IPS-11a (cell line): Measurements from ENCODE around the gene ZNF593OS.

ENCODE experiments used
- H3K4me3 ChIP-seq: one replicate; pipeline ENCODE4 v1.5.1; 2013; ENCODE audit warnings: low read depth, low read length, control low read depth

ZNF593OS gene

GRCh38 chr1:26127235-26128163, 44.1 kb downstream of the ZNF593OS start:
- no peak overlapping the region for H3K4me3 ChIP-seq

- H3K4me3 ChIP-seq: no peak overlapping the region
These were observed 45.1 kb downstream of the ZNF593OS start for GRCh38 chr1:26126321-26127084.

- H3K4me3 ChIP-seq: no peak overlapping the region
These were observed 45.7 kb downstream of the ZNF593OS start for GRCh38 chr1:26125946-26126320.

- H3K4me3 ChIP-seq: no peak overlapping the region
These were observed 46.2 kb downstream of the ZNF593OS start for GRCh38 chr1:26125382-26125781.

- no peak overlapping the region for H3K4me3 ChIP-seq
These were observed 47.0 kb downstream of the ZNF593OS start for GRCh38 chr1:26124418-26125331.

GRCh38 chr1:26122988-26123973, 48.4 kb downstream of the ZNF593OS start:
- H3K4me3 ChIP-seq: no peak overlapping the region

GRCh38 chr1:26121854-26122773, 49.5 kb downstream of the ZNF593OS start:
- H3K4me3 ChIP-seq: no peak overlapping the region

- no peak overlapping the region for H3K4me3 ChIP-seq
These were observed 51.6 kb downstream of the ZNF593OS start for GRCh38 chr1:26119892-26120608.
